A204.1 (cell line): ENCODE data around the gene SACS.

Source experiments
- FAIRE-seq: peaks from 2 replicates; lab custom pipeline; 2012; peaks lifted over from hg19 to GRCh38; lab: Jason Lieb, UNC

The SACS gene

GRCh38 chr13:23289917-23290357 is 143.6 kb downstream of the SACS start:
- no peak for FAIRE-seq

- FAIRE-seq = no peak
Measured at GRCh38 chr13:23288995-23289394, 144.5 kb downstream of the SACS start.

- FAIRE-seq = no peak
Measured at GRCh38 chr13:23288564-23288963, 144.9 kb downstream of the SACS start.

- FAIRE-seq = no peak
Measured at GRCh38 chr13:23279321-23279720, 154.2 kb downstream of the SACS start.
